ENCODE measurements around the gene CNTN5. TPM values are rescaled to one million over a fixed set of nuclear protein-coding genes. Genes with fewer than 3 reads are reported as not detected.

Gene CNTN5
- total RNA-seq, 2 donors from 2014 or later, result 0.78 TPM; not detected in 1

GRCh38 chr11:99494065-99494464 lies 473.3 kb downstream of the CNTN5 start:
- WGBS, 2 donors, result 80 to 87% methylated on average over 4 of the region's 4 CpGs
- DNase-seq (no peak), ATAC-seq (no peak)
- H3K27ac ChIP-seq, result no peak overlapping the region
- no peaks in the 10 kb centered on the region for H3K9me3 ChIP-seq
- H3K4me1 ChIP-seq, result no peaks in the 10 kb centered on the region
- no peaks in the 10 kb centered on the region for H3K27me3 ChIP-seq
- H3K36me3 ChIP-seq (replicated peaks in 1 of 2; ENCODE audit: insufficient read depth in 1 of 2, low read depth in 2 of 2), result no peaks in the 10 kb centered on the region
- H3K4me3 ChIP-seq, result no peak overlapping the region
- TF ChIP-seq POLR2A (IDR thresholded peaks at IDR 0.05) (no peak), CTCF (IDR thresholded peaks at IDR 0.05) (no peak)
- intact Hi-C loops (cut with DNase I), result no loop called here

GRCh38 chr11:99501655-99502054 lies 480.9 kb downstream of the CNTN5 start:
- no peak for ATAC-seq

GRCh38 chr11:99505316-99505715 lies 484.6 kb downstream of the CNTN5 start:
- H3K36me3 ChIP-seq (replicated peaks in 1 of 2; ENCODE audit: insufficient read depth in 1 of 2, low read depth in 2 of 2), result no peaks in the 10 kb centered on the region
- ATAC-seq, result no peak
- intact Hi-C loops (cut with DNase I), result no loop called here
- TF ChIP-seq CTCF (IDR thresholded peaks at IDR 0.05), result no peak
- no peak for TF ChIP-seq POLR2A (IDR thresholded peaks at IDR 0.05)
- H3K27ac ChIP-seq, result no peak overlapping the region
- H3K9me3 ChIP-seq, result no peaks in the 10 kb centered on the region
- no peaks in the 10 kb centered on the region for H3K4me1 ChIP-seq
- no peak for DNase-seq
- H3K27me3 ChIP-seq, result no peaks in the 10 kb centered on the region
- H3K4me3 ChIP-seq, result no peak overlapping the region
- 41 to 58% methylated on average over 1 of the region's 1 CpG for WGBS, 2 donors

More at GRCh38 chr11:99501655-99502054, 480.9 kb downstream of the CNTN5 start:
- no peak for TF ChIP-seq CTCF (IDR thresholded peaks at IDR 0.05)
- no peak for TF ChIP-seq POLR2A (IDR thresholded peaks at IDR 0.05)
- 58 to 66% methylated on average over 2 of the region's 2 CpGs for WGBS, 2 donors
- H3K27ac ChIP-seq, result no peak overlapping the region
- no peak for DNase-seq
- H3K27me3 ChIP-seq, result no peaks in the 10 kb centered on the region
- no peaks in the 10 kb centered on the region for H3K36me3 ChIP-seq (replicated peaks in 1 of 2; ENCODE audit: insufficient read depth in 1 of 2, low read depth in 2 of 2)
- no peak overlapping the region for H3K4me3 ChIP-seq
- H3K4me1 ChIP-seq, result no peaks in the 10 kb centered on the region
- intact Hi-C loops (cut with DNase I), result no loop called here
- H3K9me3 ChIP-seq, result no peaks in the 10 kb centered on the region

- DNase-seq, result no peak
- no peak for ATAC-seq
- intact Hi-C loops (cut with DNase I), result no loop called here
Measured at GRCh38 chr11:99505831-99506230, 485.1 kb downstream of the CNTN5 start.

More at GRCh38 chr11:99505831-99506230, 485.1 kb downstream of the CNTN5 start:
- Histone ChIP-seq H3K27me3 (no peaks in the 10 kb centered on the region), H3K4me1 (no peaks in the 10 kb centered on the region), H3K9me3 (no peaks in the 10 kb centered on the region), H3K4me3 (no peak overlapping the region), H3K36me3 (replicated peaks in 1 of 2; ENCODE audit: insufficient read depth in 1 of 2, low read depth in 2 of 2) (no peaks in the 10 kb centered on the region), H3K27ac (no peak overlapping the region)
- WGBS, 2 donors, result 62 to 71% methylated on average over 4 of the region's 4 CpGs
- no peak for TF ChIP-seq POLR2A (IDR thresholded peaks at IDR 0.05)
- TF ChIP-seq CTCF (IDR thresholded peaks at IDR 0.05), result no peak
